Measurements from ENCODE around the gene PROX1.
"Not testable (repeated sequence)": the region's sequence is repeated elsewhere in the genome, so short reads cannot be mapped to it uniquely, and the experiment has no call there.

Gene PROX1

DNA sequence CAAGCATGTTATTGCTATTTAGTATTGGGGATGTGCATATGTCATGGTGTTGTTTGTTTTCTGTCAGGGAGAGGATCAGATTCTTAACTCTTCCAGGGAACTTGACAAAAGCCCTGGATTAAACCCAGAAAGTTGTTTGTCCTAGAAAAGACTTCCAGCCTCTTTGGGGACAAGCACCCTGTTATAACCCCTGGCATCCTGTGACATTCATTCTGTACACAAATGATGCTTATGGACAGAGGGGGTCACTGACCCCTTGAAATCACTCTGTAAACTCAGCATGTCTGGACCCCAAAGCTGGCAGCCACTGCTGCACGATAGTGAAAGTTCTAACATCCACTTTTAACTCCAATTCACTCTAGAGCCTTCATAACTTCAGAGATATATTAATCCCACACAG lies 81.2 kb downstream of the PROX1 start:
- DNase-seq (ENCODE audit: low spot score), result no peak

DNA sequence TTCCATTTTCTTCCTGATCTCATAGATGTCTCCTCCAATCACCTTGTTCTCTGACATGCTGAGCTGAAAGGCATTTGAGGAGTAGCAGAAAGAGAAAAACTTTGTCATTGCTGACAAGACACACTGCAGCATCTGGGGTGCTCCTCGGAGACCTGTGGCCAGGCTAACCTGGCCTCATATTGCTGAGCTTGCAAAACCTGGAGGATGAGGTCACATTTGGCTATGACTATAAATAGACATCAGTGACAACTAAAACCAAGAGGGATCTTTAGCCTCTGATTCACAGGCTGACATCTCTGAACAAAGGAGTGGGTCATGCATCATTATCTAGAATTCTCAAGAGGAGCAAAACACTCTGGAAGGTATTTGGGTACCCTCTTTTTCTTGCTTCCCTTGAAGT lies 83.7 kb downstream of the PROX1 start:
- no peak for DNase-seq (ENCODE audit: low spot score)

DNA sequence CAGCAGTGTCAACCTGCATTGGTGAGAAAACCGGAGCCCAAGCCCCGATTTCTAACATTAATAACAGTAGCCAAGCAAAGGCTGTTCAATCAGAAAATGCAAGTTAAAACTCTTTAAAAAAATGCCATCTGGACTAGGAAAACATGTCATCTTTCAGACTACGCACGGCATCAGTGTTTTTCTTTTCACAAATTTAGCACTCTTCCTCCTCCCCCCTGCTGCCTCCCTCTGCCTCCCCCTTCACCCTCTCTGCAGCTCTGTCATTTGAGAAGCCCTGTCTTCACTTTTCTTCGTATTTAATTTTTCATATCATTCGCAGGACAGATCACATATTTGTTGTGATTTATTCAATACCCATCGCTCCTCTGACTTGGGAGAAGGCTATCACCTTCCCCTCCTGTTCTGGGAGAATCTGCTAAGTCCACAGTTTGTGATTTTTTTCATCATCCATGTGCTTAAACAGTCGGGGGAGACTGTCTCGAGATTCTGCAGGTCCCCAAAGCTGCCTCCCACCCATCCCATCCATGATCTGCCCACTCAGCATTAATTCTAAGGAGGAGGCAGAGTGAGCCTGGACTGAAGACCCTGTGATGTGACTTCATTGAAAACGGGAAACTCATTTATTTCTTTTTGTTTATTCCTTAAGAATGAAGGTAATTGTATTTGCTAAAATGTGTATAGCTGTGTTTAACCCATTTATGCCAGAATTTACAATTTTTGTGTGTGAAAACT lies 84.8 kb downstream of the PROX1 start:
- DNase-seq (ENCODE audit: low spot score), result no peak

DNA sequence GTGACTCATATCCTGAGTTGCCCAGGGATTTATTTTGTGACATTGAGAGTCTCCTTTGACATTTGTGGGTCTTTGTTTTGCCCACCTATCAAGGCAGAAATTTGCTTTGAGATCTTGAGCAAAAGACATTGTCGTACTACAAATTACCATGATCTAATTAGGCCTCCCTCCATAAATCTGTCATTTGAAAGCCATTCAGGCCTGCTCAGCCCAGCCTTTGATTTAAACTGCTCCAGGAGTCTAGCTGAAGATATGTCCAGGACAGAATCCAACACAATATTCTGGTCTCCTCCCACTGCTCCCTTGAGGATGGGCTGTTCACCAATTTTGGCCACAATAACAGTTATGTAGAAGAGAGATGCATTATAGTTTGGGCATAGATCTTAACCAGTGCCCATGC lies 86.7 kb downstream of the PROX1 start:
- no peak for DNase-seq (ENCODE audit: low spot score)

DNA sequence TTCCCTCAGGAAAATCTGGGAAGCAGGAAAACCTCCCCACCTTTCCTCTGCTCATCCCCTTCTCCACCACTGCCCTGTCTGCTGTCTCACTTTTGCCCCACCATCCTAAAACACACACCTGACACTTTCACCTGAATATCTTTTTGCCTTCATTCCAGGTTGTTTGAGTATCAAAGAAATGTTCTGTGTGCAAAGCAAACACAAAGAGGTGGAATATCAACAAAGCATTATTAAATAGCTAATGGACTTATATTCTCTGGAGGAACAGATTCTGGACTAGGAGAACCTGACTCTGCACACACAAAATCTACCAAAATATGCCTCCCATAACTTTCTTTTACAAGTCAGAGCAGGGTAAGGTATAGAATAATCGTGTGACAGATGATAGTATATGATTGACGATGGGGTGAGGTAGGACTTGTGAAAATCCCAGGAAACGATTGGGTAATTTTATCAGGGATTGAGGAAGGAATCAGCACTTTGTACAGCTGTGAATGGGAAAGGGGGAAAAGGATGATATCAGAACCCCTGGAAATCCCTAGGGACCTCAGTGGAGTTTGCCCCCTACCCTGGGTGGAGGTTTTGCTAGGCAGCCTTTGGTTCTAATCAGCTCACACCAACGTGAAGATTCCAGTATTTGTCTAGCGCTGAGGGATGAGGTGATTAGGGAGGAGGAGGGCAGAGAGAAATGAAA lies 87.7 kb downstream of the PROX1 start:
- no peak for DNase-seq (ENCODE audit: low spot score)

- DNase-seq (ENCODE audit: low spot score), result no peak
Observed at GRCh38 chr1:214075999-214076707, 88.4 kb downstream of the PROX1 start.

GRCh38 chr1:214076708-214077065 lies 88.9 kb downstream of the PROX1 start:
- DNase-seq (ENCODE audit: low spot score), result no peak

DNA sequence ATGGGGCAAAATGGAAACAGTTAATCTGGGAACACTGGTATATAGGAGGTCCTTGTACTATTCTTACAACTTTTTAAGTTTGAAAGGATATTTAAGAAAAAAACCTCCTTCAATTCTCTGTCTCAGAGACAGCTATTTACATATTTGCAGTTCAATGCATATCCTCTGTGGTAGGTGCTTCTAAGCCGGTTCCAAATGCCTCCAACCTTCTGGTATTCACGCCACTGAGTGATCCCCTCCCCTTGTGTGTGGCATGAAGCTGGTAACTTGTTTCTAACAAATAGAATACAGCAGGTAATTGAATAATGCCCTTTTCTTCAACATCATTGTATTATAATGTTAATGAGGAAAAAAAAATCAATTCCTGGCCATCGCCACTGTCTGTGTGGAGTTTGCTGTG lies 91.2 kb downstream of the PROX1 start:
- DNase-seq (ENCODE audit: low spot score), result no peak

DNA sequence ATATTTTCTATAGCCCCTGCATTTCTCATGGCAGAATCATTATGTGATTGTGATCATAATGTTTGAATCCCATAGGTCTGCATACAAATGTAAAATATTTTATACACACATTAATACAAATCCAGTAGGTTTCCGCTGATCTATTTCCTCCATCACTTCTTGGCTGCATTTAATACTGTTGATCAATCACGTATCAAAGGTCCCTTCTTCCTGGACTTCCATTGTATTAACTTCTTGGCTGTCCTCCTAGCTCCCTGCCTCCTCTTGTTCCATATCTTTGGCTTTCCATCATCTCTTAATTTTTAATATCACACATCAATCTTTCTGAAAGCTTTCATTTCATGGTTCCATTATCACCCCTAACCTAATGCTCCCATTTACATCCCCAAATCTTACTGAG lies 97.6 kb downstream of the PROX1 start:
- DNase-seq (ENCODE audit: low spot score), result no peak

- no peak for DNase-seq (ENCODE audit: low spot score)
Observed at GRCh38 chr1:214086945-214087344, 99.2 kb downstream of the PROX1 start.

- DNase-seq (ENCODE audit: low spot score), result not testable (repeated sequence)
Observed at GRCh38 chr1:214089003-214089402, 101.2 kb downstream of the PROX1 start.
